Ovary (tissue), 3 donors: ENCODE measurements around the gene CELF4.

Experiments used
- CTCF ChIP-seq, 3 donors: fragments of 450-650 bp in 2 of 3; fragments of 200-600 bp in 1 of 3; IDR thresholded peaks; one replicate each; pipeline versions ENCODE4 v1.5.1 to v1.8.0; 2016 to 2022; ENCODE audit warnings: antibody characterized with exemption in 3 of 3, mild to moderate bottlenecking in 1 of 3
- EP300 ChIP-seq: sonication (generic); formaldehyde crosslinking; IDR thresholded peaks from one replicate; pipeline ENCODE4 v1.6.1; 2017; ENCODE audit warnings: antibody characterized with exemption
- POLR2A ChIP-seq: fragments of 450-650 bp; IDR thresholded peaks from one replicate; pipeline ENCODE4 v1.6.1; 2017; ENCODE audit warnings: antibody characterized with exemption, mild to moderate bottlenecking, moderate library complexity
- donor health status: DM: no; HTN: no; CAD: no.

GRCh38 chr18:37306432-37306831 lies 259.2 kb downstream of the CELF4 start:
- TF ChIP-seq POLR2A (no peak), CTCF (IDR thresholded peaks at IDR 0.05) (no peak), EP300 (no peak)
